Lower lobe of right lung (tissue), 2 donors: ENCODE results near the gene EED. TPM values are rescaled to one million over a fixed set of nuclear protein-coding genes. Genes with fewer than 3 reads are reported as not detected.

Experiments used
- ATAC-seq, 2 donors: fragments of 200-7000 bp; cut with Tn5 transposase; one replicate each; pipeline ENCODE4 v1.9.1; 2020 to 2022; ENCODE audit warnings: mild to moderate bottlenecking in 2 of 2, moderate library complexity in 2 of 2
- DNase-seq: peaks from one replicate; pipeline ENCODE4 v3.0.0-alpha.2; 2020
- H3K27ac ChIP-seq: fragments of 200-600 bp; one replicate; pipeline ENCODE4 v1.8.0; 2022
- H3K27me3 ChIP-seq: fragments of 200-600 bp; one replicate; pipeline ENCODE4 v1.8.0; 2022; ENCODE audit warnings: low read depth
- H3K36me3 ChIP-seq: fragments of 200-600 bp; one replicate; pipeline ENCODE4 v1.8.0; 2022; ENCODE audit warnings: mild to moderate bottlenecking
- H3K4me1 ChIP-seq: fragments of 200-600 bp; one replicate; pipeline ENCODE4 v1.8.0; 2022
- H3K4me3 ChIP-seq: fragments of 200-600 bp; one replicate; pipeline ENCODE4 v1.8.0; 2022; ENCODE audit warnings: mild to moderate bottlenecking
- H3K9me3 ChIP-seq: fragments of 200-600 bp; one replicate; pipeline ENCODE4 v1.8.0; 2022
- CTCF ChIP-seq: fragments of 200-600 bp; IDR thresholded peaks from one replicate; pipeline ENCODE4 v1.8.0; 2022; ENCODE audit warnings: antibody characterized with exemption, mild to moderate bottlenecking
- intact Hi-C: fragments of 100-400 bp; cut with DNase I; formaldehyde crosslinking; loops from one replicate; pipeline ENCODE4 v1.11.0; 2022
- total RNA-seq: library from RNA; stranded (reverse); fragmentation: NEBNext Ultra II Directional; extraction: Animal tissue kit (Norgen Biotek cat#: 25700); gene quantifications from one replicate; pipeline ENCODE4 v1.2.1, GENCODE V29; 2021
- donor health status: DM: no; HTN: yes; CAD: no; lungs with severe emphysema.

The EED gene
- total RNA-seq, 1 donor from 2014 or later = 21.0 TPM

GRCh38 chr11:86230179-86230804 is 14.3 kb upstream of the EED start:
- no peaks in the 10 kb centered on the region for H3K36me3 ChIP-seq
- TF ChIP-seq CTCF = no peak
- H3K9me3 ChIP-seq = no peaks in the 10 kb centered on the region
- no peak overlapping the region for H3K27ac ChIP-seq
- DNase-seq = no peak
- no peaks in the 10 kb centered on the region for H3K27me3 ChIP-seq
- ATAC-seq = no peak
- no peaks in the 10 kb centered on the region for H3K4me1 ChIP-seq
- H3K4me3 ChIP-seq = no peak overlapping the region
- intact Hi-C loops = no loop called here

DNA sequence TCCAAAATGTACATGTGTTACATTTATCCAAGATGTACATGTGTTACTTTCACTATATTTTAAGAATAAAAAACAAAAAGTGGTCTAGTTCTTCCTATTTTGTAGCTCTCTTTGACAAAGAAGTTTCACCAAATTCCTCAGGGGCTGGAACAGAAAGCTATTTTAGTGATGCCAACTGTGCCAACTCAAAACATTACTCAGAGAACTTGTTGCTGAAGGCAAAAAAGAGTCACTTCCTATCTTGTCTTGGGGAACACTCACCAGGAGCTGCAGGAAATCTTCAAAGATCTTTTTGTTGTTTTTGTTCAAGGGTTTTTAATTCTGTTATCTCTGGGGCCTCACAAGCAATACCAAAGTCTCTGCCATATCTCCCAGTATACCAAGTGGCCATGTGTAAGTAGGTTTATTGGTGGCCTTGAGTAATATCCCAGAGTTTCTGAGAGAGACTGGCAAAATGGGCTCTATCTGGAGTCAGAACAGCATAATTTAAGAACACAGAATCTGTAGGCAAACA is 13.6 kb upstream of the EED start:
- no peak overlapping the region for H3K4me3 ChIP-seq
- no peak overlapping the region for H3K27ac ChIP-seq
- H3K9me3 ChIP-seq = no peaks in the 10 kb centered on the region
- ATAC-seq = no peak
- H3K27me3 ChIP-seq = no peaks in the 10 kb centered on the region
- H3K36me3 ChIP-seq = no peaks in the 10 kb centered on the region
- TF ChIP-seq CTCF = no peak
- H3K4me1 ChIP-seq = no peaks in the 10 kb centered on the region
- intact Hi-C loops = no loop called here
- no peak for DNase-seq

GRCh38 chr11:86232556-86232955 is 12.0 kb upstream of the EED start:
- intact Hi-C loops = no loop called here
- H3K4me1 ChIP-seq = no peaks in the 10 kb centered on the region
- no peaks in the 10 kb centered on the region for H3K9me3 ChIP-seq
- ATAC-seq (no peak), DNase-seq (no peak)
- H3K4me3 ChIP-seq = no peak overlapping the region
- H3K27me3 ChIP-seq = no peaks in the 10 kb centered on the region
- H3K27ac ChIP-seq = no peak overlapping the region
- TF ChIP-seq CTCF = no peak
- H3K36me3 ChIP-seq = no peaks in the 10 kb centered on the region

DNA sequence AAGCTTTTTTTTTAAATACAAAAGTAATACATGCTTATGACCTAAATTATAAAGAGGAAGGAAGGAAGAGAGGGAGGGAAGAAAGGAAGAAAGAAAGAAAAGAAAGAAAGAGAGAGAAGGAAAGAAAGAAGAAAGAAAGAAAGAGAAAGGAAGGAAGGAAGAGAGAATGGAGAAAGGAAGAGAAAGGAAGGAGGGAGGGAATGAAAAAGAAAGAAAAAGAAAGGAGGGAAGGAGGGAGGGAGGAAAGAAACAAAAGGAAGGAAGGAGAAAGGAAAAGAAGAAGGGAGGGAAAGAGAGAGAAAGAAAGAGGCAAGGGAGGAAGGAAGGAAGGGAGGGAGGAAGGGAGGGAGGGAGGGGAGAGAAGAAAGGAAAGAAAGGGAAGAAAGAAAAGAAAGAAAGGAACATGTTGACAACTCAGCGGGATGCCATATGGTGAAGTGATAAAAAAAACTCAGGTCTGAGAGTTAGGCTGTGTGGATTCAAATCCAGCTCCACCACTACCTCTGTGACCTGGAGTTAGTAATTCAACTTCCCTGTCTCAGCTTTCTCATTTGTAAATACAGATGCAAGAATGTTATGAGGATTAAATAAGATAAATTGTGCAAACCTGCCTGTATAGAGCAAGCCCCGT is 9.6 kb upstream of the EED start:
- intact Hi-C loops = no loop called here
- Histone ChIP-seq H3K27me3 (no peaks in the 10 kb centered on the region), H3K36me3 (no peaks in the 10 kb centered on the region), H3K4me3 (no peak overlapping the region), H3K9me3 (no peaks in the 10 kb centered on the region), H3K27ac (no peak overlapping the region), H3K4me1 (no peaks in the 10 kb centered on the region)
- DNase-seq (no peak), ATAC-seq (no peak)
- no peak for TF ChIP-seq CTCF

DNA sequence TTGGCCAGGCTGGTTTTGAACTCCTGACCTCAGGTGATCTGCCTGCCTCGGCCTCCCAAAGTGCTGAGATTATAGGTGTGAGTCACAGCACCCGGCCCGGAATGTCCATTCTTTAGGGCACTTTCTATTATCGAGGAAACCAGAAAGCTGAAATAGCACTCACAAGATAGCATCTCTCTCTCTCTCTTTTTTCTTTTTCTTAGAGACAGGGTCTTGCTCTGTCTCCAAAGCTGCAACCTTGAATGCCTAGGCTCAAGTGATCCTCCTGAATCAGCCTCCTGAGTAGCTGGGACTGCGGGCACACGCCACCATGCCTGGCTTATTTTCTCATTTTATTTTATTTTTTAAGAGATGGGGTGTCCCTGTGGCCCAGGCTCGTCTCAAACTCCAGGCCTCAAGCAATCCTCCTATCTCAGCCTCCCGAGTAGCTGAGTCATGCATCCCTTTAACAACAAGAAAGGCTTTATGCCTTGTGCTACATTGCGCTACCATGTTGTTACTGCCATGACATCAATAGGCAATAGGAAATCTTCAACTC is 7.2 kb upstream of the EED start:
- no peak for ATAC-seq
- Histone ChIP-seq H3K27me3 (no peaks in the 10 kb centered on the region), H3K4me3 (no peak overlapping the region), H3K27ac (no peak overlapping the region), H3K4me1 (no peaks in the 10 kb centered on the region), H3K36me3 (no peaks in the 10 kb centered on the region), H3K9me3 (no peaks in the 10 kb centered on the region)
- DNase-seq = no peak
- intact Hi-C loops = no loop called here
- TF ChIP-seq CTCF = no peak
